ENCODE measurements around the gene APOL1.
"Not testable (repeated sequence)": the region's sequence is repeated elsewhere in the genome, so short reads cannot be mapped to it uniquely, and the experiment has no call there.

GRCh38 chr22:36290391-36291075, 37.6 kb downstream of the APOL1 start:
- not testable (repeated sequence) for TF ChIP-seq CTCF, POLR2A (IDR thresholded peaks at IDR 0.05)
